H1 (cell line): ENCODE results near the gene SLC39A8. TPM values are rescaled to one million over a fixed set of nuclear protein-coding genes. Genes with fewer than 3 reads are reported as not detected.
"Not testable (repeated sequence)": the region's sequence is repeated elsewhere in the genome, so short reads cannot be mapped to it uniquely, and the experiment has no call there.

Experiments
- CTCF ChIA-PET: fragments of 300-600 bp; sonication (Branson Sonifier 250); formaldehyde crosslinking; loops from one replicate; lab custom pipeline; 2021; ENCODE audit not compliant: partially characterized antibody; lab: Charles Lee
- POLR2A ChIA-PET: fragments of 300-600 bp; sonication (Branson Sonifier 250); formaldehyde crosslinking; loops from one replicate; lab custom pipeline; 2021; ENCODE audit warnings: inconsistent platforms; ENCODE audit not compliant: partially characterized antibody; lab: Charles Lee
- DNase-seq, 2 experiments: peaks; one replicate each; pipeline versions ENCODE4 v3.0.0 to v3.0.0-alpha.2; 2010 to 2022; ENCODE audit warnings: low spot score in 2 of 2, low read depth in 1 of 2, mixed read lengths in 1 of 2
- FAIRE-seq: peaks from 2 replicates; lab custom pipeline; 2011; peaks lifted over from hg19 to GRCh38; lab: Jason Lieb, UNC
- H2AFZ ChIP-seq: 2 replicates; pipeline ENCODE4 v1.8.1; 2012; ENCODE audit warnings: low read length, inconsistent platforms
- H2AK5ac ChIP-seq: 2 replicates; pipeline ENCODE4 v1.6.1; 2013; ENCODE audit warnings: low read depth, low read length
- H2BK120ac ChIP-seq: replicated peaks from 2 replicates; pipeline ENCODE3; 2013; ENCODE audit warnings: low read depth, low read length, inconsistent platforms
- H2BK12ac ChIP-seq: 2 replicates; pipeline ENCODE4 v1.6.1; 2013; ENCODE audit warnings: low read depth, low read length
- H2BK15ac ChIP-seq: 2 replicates; pipeline ENCODE4 v1.6.1; 2013; ENCODE audit warnings: low read length
- H2BK20ac ChIP-seq: 2 replicates; pipeline ENCODE4 v1.6.1; 2013; ENCODE audit warnings: low read length
- H2BK5ac ChIP-seq: 2 replicates; pipeline ENCODE4 v1.6.1; 2013; ENCODE audit warnings: low read depth, low read length
- H3K14ac ChIP-seq: 2 replicates; pipeline ENCODE4 v1.6.1; 2013; ENCODE audit warnings: inconsistent platforms; ENCODE audit not compliant: insufficient read length
- H3K18ac ChIP-seq: 2 replicates; pipeline ENCODE4 v1.6.1; 2013; ENCODE audit warnings: low read length; ENCODE audit errors: extremely low read depth
- H3K23ac ChIP-seq: 2 replicates; pipeline ENCODE4 v1.6.1; 2013; ENCODE audit warnings: inconsistent platforms; ENCODE audit not compliant: insufficient read length
- H3K23me2 ChIP-seq: 2 replicates; pipeline ENCODE4 v1.6.1; 2013; ENCODE audit warnings: low read depth, low read length
- H3K27ac ChIP-seq: 2 replicates; pipeline ENCODE4 v1.6.1; 2011; ENCODE audit warnings: low read depth, low read length, inconsistent platforms
- H3K27me3 ChIP-seq, 4 experiments: replicated peaks in 1 of 4; 1 replicate in 1 of 4; 2 replicates in 3 of 4; pipeline versions ENCODE4 v1.6.1 to v1.8.1; 2011 to 2013; ENCODE audit warnings: low read length in 3 of 4, mild to moderate bottlenecking in 3 of 4, inconsistent platforms in 2 of 4, mixed read lengths in 2 of 4, moderate library complexity in 1 of 4; ENCODE audit not compliant: control insufficient read depth in 3 of 4, insufficient read depth in 3 of 4; ENCODE audit errors: extremely low read depth in 1 of 4
- H3K36me3 ChIP-seq, 4 experiments: 2 replicates each; pipeline versions ENCODE4 v1.6.1 to v1.8.1; 2011 to 2013; ENCODE audit warnings: mild to moderate bottlenecking in 4 of 4, low read length in 3 of 4, moderate library complexity in 2 of 4, control low read depth in 1 of 4, inconsistent platforms in 1 of 4; ENCODE audit not compliant: insufficient read depth in 4 of 4, control insufficient read depth in 2 of 4
- H3K4ac ChIP-seq: replicated peaks from 2 replicates; pipeline ENCODE3; 2013; ENCODE audit warnings: low read length, low read depth, mixed read lengths, inconsistent platforms; ENCODE audit not compliant: insufficient read length
- H3K4me1 ChIP-seq, 4 experiments: replicated peaks in 1 of 4; 1 replicate in 1 of 4; 2 replicates in 3 of 4; pipeline versions ENCODE4 v1.6.1 to v1.8.1; 2011 to 2013; ENCODE audit warnings: low read length in 3 of 4, inconsistent platforms in 2 of 4, mixed read lengths in 1 of 4; ENCODE audit not compliant: insufficient read depth in 4 of 4, control insufficient read depth in 3 of 4
- H3K4me2 ChIP-seq, 2 experiments: 2 replicates each; pipeline versions ENCODE4 v1.6.1 to v1.8.1; 2011 to 2013; ENCODE audit warnings: low read depth in 2 of 2, low read length in 2 of 2, control low read depth in 1 of 2, inconsistent platforms in 1 of 2, mild to moderate bottlenecking in 1 of 2; ENCODE audit not compliant: insufficient read depth in 1 of 2
- H3K4me3 ChIP-seq, 4 experiments: fragments of 200-600, 300-600 bp in 1 of 4; sonication (generic), shearing (Covaris generic), sonication (Bioruptor Twin) in 1 of 4; 2 replicates each; pipeline versions ENCODE4 v1.5.1 to v1.8.1; 2011 to 2016; ENCODE audit warnings: low read length in 4 of 4, low read depth in 3 of 4, control low read depth in 2 of 4, inconsistent platforms in 2 of 4, mild to moderate bottlenecking in 2 of 4, mixed read lengths in 1 of 4, moderate library complexity in 1 of 4; ENCODE audit not compliant: insufficient read depth in 2 of 4; ENCODE audit errors: extremely low read depth in 1 of 4
- H3K56ac ChIP-seq: replicated peaks from 2 replicates; pipeline ENCODE3; 2013; ENCODE audit warnings: low read depth, mild to moderate bottlenecking, mixed read lengths, low read length, inconsistent platforms; ENCODE audit not compliant: insufficient read length
- H3K79me1 ChIP-seq: 2 replicates; pipeline ENCODE4 v1.6.1; 2013; ENCODE audit warnings: low read depth, low read length, control low read depth
- H3K79me2 ChIP-seq, 2 experiments: 2 replicates each; pipeline versions ENCODE4 v1.6.1 to v1.8.1; 2012 to 2013; ENCODE audit warnings: low read length in 2 of 2, mild to moderate bottlenecking in 2 of 2, inconsistent platforms in 1 of 2; ENCODE audit not compliant: insufficient read depth in 2 of 2, control insufficient read depth in 1 of 2
- H3K9ac ChIP-seq, 4 experiments: replicated peaks in 1 of 4; 1 replicate in 1 of 4; 2 replicates in 3 of 4; pipeline versions ENCODE4 v1.6.1 to v1.8.1; 2011 to 2013; ENCODE audit warnings: low read depth in 3 of 4, low read length in 3 of 4, control low read depth in 2 of 4, mild to moderate bottlenecking in 2 of 4, moderate library complexity in 2 of 4, inconsistent platforms in 1 of 4; ENCODE audit errors: extremely low read depth in 1 of 4
- H3K9me3 ChIP-seq, 2 experiments: 2 replicates each; pipeline versions ENCODE4 v1.6.1 to v1.8.1; 2012 to 2013; ENCODE audit warnings: mild to moderate bottlenecking in 2 of 2, moderate library complexity in 2 of 2, control low read depth in 1 of 2, inconsistent platforms in 1 of 2, low read depth in 1 of 2, low read length in 1 of 2, mixed read lengths in 1 of 2; ENCODE audit not compliant: insufficient read depth in 2 of 2
- H4K20me1 ChIP-seq, 2 experiments: replicated peaks in 1 of 2; 2 replicates each; pipeline versions ENCODE3 to v1.8.1; 2011 to 2013; ENCODE audit warnings: inconsistent platforms in 2 of 2, low read length in 2 of 2, mild to moderate bottlenecking in 1 of 2; ENCODE audit not compliant: insufficient read depth in 2 of 2, control insufficient read depth in 1 of 2
- H4K5ac ChIP-seq: 2 replicates; pipeline ENCODE4 v1.6.1; 2013; ENCODE audit warnings: low read length, low read depth, mixed read lengths, inconsistent platforms; ENCODE audit not compliant: insufficient read length
- H4K8ac ChIP-seq: 2 replicates; pipeline ENCODE4 v1.8.0; 2013; ENCODE audit warnings: mild to moderate bottlenecking, moderate library complexity, low read length, inconsistent platforms; ENCODE audit not compliant: insufficient read depth; ENCODE audit errors: extremely low read depth
- H4K91ac ChIP-seq: replicated peaks from 2 replicates; pipeline ENCODE3; 2013; ENCODE audit warnings: low read length, mixed read lengths, inconsistent platforms; ENCODE audit not compliant: insufficient read length
- WGBS, 2 experiments: shearing (Covaris generic) in 1 of 2; methylation state at CpG; one replicate each; pipeline versions ENCODE4 v1.1.6 to v1.1.7; 2013 to 2015; ENCODE audit warnings: low lambda C conversion rate in 2 of 2, mixed read lengths in 2 of 2, inconsistent platforms in 1 of 2, low coverage in 1 of 2, missing lambda C conversion rate in 1 of 2; ENCODE audit not compliant: insufficient replicate concordance in 2 of 2, insufficient coverage in 1 of 2, insufficient read length in 1 of 2; ENCODE audit errors: extremely low coverage in 1 of 2, missing lambda C conversion rate in 1 of 2; 5-methylcytosine and 5-hydroxymethylcytosine counted together
- polyA plus RNA-seq, 7 experiments: library from polyadenylated mRNA; depleted of rRNA in 3 of 7; stranded (reverse) in 5 of 7; unstranded in 2 of 7; fragments of >200 nt in 5 of 7; fragments of 200-250 nt in 2 of 7; gene quantifications; 1 replicate in 5 of 7; 2 replicates in 1 of 7; 4 replicates in 1 of 7; pipeline versions ENCODE4 v1.2.1 to v1.2.3, GENCODE V29; 2011 to 2013; ENCODE audit warnings: missing spikeins in 2 of 7, mixed read lengths in 2 of 7
- total RNA-seq: library from RNA; stranded (reverse); fragmentation: NEBNext Ultra II Directional; extraction: Animal tissue kit (Norgen Biotek cat#: 25700); gene quantifications from 2 replicates; pipeline ENCODE4 v1.2.1, GENCODE V29; 2021

The SLC39A8 gene
- total and polyA plus RNA-seq, 2 of the 8 experiments (the other 6 are each of a cell fraction or from before 2014, with no cell fraction given), result 6.4 to 38.7 TPM

GRCh38 chr4:102243296-102243695 lies 102.0 kb downstream of the SLC39A8 start:
- H3K36me3 ChIP-seq, H3K79me1 ChIP-seq, H2BK20ac ChIP-seq, H4K91ac ChIP-seq, H4K20me1 ChIP-seq, POLR2A ChIA-PET, H3K4ac ChIP-seq, H3K4me2 ChIP-seq, H3K14ac ChIP-seq, H2BK120ac ChIP-seq, H3K27ac ChIP-seq, H3K18ac ChIP-seq, H2AFZ ChIP-seq, H3K27me3 ChIP-seq, H2AK5ac ChIP-seq, H4K8ac ChIP-seq, H3K4me1 ChIP-seq, H2BK5ac ChIP-seq, DNase-seq, H3K9ac ChIP-seq, H3K9me3 ChIP-seq, H4K5ac ChIP-seq, FAIRE-seq, H2BK12ac ChIP-seq, H3K79me2 ChIP-seq, H3K23ac ChIP-seq, H2BK15ac ChIP-seq, H3K23me2 ChIP-seq, H3K56ac ChIP-seq, H3K4me3 ChIP-seq: not testable (repeated sequence)
- 74% methylated on average over 5 of the region's 5 CpGs; no CpG with 5 or more reads in 1 of the 2 experiments for WGBS, 2 experiments
- CTCF ChIA-PET, result interaction anchor here (0.6 kb wide), 1 partner anchor 222 kb away, joined by 4 read pairs; no protein-coding TSS in a partner anchor
